Measurements from ENCODE around the gene PPP6R1.

The PPP6R1 gene

GRCh38 chr19:55279770-55280643 lies 21.2 kb upstream of the PPP6R1 start, which contains the start of gene HSPBP1:
HSPBP1 (minus strand) TSS chr19:55280110; CDS start chr19:55279608, 502 bp downstream.
- peak; percentile 96 for DNase-seq

- no peak for DNase-seq
These were observed 20.5 kb upstream of the PPP6R1 start for GRCh38 chr19:55279340-55279739.

- no peak for DNase-seq
These were observed 19.7 kb upstream of the PPP6R1 start for GRCh38 chr19:55278391-55279135.

DNA sequence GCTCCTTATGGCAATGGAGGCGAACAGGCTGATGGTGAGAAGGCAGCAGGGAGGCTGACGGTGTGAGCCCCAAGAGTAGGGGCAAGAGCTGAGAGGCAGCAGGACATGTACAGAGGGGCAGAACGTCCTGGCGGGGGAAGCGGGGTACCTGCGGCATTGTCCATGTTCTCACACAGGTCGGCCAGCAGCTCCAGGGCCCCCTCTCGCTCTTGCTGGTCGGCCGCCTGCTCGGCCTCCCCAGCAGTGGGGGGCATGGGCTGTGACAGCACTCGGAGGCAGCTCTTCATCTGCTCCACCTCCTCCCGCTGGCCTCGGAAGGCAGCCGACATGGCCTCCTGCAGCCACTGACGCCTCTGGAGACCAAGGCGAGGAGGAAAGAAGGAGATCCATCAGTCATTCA lies 18.7 kb upstream of the PPP6R1 start:
- DNase-seq: no peak

DNA sequence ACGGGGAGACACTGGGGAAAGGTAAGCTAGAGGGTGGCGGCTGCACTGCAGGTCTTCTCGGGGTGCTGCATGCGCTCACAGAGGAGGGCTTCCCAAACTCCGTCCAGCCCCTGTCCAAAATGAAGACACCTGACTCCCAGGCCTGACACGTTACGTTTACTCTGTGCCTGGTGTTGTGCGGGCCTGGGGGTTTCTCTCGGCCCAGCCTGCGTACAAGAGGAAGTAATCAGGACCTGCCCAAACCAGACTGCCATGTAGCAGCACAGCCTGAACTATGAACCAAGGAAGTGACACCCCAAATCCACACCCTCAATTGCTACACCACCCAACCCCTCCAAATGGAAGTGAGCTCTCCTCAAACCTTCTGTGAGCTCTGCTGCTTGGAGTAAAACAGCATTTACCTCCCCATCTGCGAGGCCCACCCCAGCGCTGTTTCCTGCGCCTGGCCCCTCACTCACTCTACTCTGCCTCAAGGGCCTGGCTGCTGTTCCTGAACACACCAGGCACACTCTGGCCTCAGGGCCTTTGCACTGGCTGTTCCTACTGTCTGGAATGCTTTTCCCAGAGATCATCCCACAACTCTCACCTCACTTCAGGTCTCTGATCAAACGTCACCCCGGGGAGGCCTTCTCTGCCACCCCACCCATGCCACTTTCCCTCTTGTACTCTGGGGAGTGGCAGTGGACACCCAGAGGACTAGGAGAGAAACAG lies 18.1 kb upstream of the PPP6R1 start:
- DNase-seq: no peak

DNA sequence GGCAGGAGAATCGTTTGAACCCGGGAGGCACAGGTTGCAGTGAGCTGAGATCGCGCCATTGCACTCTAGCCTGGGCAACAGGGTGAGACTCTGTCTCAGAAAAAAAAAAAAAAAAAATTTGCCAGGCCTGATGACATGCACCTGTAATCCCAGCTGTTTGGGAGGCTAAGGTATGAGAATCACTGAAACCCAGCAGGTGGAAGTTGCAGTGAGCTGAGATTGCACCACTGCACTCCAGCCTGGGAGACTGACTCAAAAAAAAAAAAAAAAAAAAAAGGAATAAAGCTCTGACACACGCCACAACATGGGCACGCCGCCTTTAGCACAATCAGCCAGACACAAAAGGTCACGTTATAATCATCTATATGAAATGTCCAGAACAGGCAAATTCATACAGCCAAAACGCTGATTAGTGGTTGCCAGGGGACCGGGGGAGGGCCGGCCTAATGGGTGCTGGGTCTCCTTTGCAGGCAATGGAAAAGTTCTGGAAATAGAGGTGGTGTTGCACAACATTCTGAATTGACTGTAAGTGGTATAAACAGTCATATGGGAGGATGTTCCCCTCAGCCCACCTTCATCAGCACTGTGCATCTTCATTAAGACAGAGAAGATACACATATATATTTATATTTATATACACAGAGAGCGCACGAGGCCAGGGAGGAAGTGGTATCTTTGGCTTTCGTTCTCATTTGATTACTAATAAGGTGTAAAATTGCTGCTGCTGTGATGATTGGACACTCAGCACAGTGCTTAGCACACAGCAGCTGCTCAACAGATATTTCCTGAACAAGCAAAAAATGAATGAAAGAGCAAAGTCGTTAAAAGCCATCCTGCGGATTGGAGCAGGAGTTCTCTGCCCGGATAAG lies 17.3 kb upstream of the PPP6R1 start:
- no peak for DNase-seq

DNA sequence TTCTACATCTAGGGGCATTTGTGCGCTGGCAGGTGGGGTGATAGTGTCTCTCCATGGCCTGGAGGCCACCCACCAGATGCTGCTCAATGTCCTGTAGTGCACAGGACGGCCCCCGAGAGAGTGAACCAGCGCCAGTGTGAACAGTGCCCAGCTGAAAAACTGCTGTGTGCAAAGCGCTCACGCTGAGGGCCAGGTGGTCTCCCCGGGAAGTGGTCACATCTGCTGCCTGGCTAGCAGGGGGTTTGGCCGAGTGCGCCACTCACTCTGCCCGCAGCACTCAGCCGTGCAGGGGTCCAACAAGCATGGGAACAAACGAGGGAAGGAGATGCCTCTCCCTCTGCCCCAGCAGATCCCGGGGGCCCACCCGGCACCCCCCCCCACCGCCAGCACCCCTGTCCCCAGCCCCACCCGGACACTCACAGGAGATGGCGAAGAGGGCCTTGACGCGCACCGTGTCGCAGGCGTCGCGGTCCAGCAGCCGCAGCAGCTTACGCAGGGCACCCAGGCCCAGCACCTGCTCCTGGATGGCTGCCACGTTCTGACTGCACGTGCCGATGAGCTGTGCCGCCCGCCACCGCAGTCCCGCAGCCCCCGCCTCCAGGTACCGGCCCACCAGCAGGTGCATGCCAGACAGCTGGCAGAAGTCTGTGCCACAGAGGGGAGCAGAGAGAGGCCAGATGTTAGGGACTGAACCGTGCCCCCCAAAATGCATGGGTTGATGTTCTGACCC lies 15.3 kb upstream of the PPP6R1 start:
- no peak for DNase-seq

GRCh38 chr19:55272142-55272541 lies 13.3 kb upstream of the PPP6R1 start:
- DNase-seq: no peak

DNA sequence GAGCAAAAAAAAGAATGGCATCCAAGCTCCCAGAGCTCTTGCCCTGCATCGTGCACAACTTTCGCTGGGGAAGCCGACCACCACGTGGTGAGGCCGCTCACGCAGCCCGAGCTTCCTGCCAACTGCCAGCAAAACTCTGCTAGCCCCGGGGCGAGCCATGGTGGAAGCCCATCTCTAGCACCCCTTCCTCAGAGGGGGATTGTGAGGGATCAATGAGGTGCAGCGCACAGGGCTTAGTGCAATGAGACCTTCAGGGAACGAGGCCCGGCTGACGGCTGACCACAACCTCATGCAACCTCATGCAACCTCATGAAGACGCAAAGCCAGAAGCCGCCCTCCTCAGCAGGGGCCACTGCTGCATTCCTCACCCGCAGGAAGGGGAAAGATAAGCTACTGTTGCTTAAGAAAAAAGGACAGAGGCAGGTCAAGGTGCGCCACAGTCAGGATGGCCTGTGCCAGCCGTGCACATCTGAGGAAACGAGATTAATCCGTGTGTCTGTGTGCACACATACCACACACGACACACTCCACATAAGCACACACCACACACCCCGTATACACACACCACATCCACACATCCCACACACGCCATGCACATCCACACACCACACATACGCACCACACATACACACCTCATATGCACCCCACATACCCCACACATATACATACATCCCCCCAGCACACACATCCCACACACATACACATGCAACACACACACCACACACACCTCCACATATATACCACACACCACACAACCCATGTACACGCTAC lies 11.5 kb upstream of the PPP6R1 start:
- DNase-seq: no peak

GRCh38 chr19:55269299-55269698 lies 10.5 kb upstream of the PPP6R1 start:
- DNase-seq: no peak

GRCh38 chr19:55266840-55267239 lies 8.0 kb upstream of the PPP6R1 start:
- DNase-seq: no peak

DNA sequence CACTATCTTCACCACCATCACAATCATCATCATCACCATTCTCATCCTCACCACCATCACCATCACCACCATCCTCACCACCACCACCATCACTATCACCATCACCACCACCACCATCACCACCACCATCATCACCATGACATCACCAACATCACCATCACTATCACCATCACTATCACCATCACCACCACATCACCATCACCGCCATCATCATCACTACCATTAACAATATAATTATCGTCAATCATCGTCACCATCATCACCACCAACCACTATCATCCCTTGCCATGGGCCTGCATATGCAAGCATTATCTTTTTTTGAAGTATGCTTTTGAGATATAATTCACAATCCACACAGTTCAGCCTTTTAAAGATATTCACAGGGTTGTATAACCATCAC lies 7.6 kb upstream of the PPP6R1 start:
- no peak for DNase-seq

DNA sequence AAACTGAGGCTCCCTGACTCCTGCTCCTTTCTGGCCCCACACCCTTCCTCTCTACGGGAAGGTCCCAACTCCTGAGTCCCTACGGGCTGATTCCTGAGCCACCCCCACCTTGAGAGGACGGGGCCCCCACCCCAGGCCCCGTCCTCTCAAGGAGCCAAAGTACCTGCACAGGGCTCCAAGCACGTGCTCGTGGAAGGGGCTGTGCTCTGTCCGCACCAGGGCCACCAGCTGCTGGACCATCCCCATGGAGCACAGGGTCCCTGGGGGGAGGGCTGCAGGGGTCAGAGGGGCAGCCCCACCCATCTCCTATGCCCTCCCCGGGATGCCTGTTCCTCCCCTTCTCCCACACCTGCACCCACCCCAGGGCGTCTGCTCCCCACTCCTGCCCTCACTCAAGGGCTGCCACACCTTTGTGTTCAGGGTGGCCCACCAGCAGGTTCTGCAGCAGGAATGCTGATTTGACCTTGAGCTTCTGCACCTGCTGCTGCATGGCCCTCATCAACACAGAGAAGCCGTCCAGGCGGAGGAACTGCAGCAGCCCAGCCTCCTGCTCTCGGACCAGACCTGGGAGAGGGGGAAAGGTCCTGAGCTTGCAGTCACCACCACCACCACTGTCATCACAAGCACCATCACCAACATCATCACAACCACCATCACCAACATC lies 7.0 kb upstream of the PPP6R1 start:
- DNase-seq: no peak

DNA sequence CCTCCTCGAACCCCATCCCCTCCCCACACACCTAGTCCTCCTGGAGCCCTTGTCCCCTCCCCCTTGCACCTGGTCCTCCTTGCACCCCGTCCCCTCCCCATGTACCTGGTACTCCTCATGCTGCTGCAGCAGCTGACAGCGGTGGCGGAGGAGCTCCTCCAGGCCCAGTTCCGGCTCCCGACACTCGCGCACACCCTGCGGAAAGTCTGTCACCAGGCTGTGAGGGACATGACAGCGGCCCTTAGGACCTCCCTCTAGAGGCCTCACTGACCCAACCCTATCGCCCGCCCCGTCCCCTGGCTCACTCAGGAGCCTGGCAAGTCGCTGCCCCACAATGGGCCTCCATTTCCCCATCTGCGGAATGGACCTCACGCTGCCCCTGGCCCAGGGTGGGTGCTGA lies 6.4 kb upstream of the PPP6R1 start:
- no peak for DNase-seq

DNA sequence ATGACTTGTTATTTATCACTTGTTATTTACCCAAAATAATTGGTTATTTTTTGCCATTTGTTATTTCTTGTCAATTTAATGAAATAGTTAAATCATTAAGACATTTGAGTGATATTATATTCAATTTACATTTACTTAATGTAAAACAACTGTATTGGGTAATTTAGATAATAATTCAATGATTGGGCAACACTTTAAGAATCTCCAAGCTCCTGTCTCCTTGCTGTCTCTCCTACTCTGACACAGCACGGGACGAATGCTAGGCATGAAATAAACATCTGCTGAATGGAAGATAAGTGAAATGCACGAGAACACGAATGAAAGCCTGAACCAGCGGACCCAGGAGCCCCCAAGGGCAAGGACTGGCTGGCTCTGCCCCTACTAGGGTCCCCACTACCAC lies 5.7 kb upstream of the PPP6R1 start:
- DNase-seq: no peak

DNA sequence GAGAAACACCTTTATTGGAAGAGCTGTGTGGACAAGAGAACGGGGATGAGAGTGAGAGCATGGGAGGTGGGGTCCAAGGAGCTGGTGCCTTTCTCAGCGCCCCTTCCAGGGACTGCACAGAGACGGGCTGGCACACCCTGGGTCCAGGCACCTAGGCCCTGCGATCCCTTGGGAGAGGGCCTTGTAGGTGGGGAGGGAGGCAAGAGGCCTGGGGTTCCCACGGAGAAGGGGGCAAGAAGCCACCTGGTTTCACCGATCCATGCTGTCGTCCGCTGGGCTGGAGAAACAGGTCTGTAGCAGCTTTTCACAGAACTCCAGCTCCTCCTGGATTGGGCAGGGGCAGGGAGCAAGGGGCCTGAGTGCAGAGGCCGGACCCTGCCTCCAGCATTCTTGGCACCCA lies 3.5 kb upstream of the PPP6R1 start:
- no peak for DNase-seq

- no peak for DNase-seq
These were observed 2.9 kb upstream of the PPP6R1 start for GRCh38 chr19:55261671-55262126.

DNA sequence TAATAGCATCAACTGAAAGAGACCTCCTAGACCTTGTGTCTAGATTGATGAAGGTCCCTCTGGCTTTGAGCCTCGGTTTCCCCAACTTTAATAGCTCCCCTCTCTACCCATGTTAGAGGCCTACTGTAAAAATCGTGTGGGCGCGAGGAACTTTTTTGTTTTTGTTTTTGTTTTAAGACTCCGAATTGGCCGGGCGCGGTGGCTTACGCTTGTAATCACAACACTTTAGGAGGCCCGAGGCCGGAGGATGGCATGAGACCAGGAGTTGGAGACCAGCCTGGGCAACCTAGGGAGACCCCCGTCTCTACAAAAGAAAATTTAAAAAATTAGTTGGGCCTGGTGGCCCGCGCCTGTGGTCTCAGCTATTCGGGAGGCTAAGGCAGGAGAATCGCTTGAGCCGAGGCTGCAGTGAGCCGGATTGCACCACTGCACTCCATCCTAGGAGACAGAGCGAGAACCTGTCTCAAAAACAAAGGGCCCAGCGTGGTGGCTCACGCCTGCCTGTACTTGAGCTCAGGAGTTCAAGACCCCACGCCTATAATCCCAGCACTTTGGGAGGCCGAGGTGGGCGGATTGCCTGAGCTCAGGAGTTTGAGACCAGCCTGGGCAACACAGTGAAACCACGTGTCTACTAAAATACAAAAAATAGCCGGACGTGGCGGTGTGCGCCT lies 858 bp upstream of the PPP6R1 start:
- no peak for DNase-seq

DNA sequence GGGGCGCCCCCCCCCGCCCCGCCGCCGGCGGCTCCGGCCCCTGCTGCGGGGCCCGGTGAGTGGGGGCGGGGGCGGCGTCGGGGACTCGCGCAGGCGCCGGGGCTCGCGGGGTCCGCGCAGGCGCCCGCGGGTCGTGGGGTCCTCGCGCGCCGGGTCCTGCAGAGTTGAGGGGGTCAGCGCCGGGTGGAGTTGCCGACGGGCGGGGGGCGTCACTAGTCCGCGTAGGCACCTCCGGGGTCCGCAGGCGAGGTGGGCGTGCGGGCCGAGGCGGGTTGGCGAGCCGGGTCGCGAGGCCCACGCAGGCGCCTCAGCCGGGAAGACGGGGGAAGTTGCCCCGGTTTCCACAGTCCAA lies 365 bp downstream of the PPP6R1 start:
- DNase-seq: no peak
